Suppressor macrophage treated with lipopolysaccharide for 1 hour (primary cell): ENCODE measurements around the gene SLC7A14.

Source experiments
- DNase-seq, 3 donors: peaks; one replicate each; pipeline ENCODE4 v3.0.0-alpha.2; 2020 to 2022

The SLC7A14 gene

DNA sequence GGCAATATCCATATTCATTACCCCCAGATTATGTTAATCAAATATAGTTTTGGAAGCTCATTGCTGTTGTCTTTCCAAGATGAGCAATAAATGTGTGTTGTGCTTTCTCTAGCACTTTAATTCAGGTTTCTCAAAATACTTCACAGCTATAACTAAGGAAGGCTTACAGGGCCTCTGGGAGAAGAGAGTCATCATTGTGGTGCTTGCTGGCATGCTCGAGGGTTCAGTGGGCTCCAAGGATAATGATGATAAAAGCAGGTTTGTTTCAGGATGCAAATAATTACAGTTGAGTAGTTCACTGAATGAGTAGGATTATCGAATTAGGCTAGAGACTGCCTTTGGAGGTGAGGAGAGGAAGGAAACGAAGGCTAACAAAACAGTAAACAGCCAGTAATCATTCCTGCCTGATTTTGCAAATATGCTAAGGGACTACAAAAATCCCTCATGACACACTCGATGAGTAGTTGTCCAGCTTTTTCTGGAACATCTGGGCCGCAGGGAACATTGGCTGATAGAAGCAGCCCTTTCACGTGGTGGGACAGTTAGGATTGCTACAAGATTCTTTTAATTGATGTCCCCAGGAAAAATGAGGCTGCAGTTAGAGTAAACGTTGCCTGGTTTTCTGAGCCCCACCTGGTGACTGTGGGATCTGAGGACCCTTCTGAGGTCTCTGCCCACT is 54.1 kb downstream of the SLC7A14 start:
- DNase-seq: no peak

DNA sequence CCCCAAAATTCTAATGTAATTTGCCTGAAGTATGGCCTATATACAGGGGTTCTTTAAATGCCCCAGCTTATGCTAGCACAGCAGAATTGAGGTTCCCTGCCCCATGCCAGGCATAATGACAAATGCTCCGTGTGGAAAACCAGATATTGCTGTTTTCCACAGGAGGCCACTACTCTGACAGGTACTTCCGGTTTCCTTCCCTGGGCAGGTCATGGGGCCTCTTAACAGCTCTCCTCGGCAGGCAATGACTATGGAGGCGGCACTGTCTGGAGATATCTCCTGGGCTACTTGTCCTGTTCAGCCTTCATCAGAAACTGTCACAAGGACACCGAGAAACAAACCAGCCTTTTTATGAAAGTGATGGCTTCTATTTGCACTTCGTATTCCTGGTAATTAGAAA is 54.8 kb downstream of the SLC7A14 start:
- DNase-seq: no peak

DNA sequence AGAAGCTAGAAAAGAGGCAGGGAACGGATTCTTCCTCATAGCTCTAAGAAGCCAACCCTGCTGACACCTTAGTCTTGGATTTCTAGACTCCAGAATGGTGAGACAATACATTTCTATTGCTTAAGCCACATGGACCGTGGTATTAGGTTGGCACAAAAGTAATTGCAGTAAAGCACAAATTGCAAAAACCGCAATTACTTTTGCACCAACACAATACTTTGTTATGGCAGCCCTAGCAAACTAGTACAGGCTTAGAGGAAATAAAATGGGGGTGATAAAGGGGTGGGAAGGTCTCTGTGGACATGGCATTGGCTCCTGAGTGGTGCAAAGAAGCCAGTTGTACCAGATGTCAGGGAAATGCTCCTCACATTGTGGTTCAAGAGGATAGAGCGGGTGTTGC is 56.0 kb downstream of the SLC7A14 start:
- DNase-seq: no peak

DNA sequence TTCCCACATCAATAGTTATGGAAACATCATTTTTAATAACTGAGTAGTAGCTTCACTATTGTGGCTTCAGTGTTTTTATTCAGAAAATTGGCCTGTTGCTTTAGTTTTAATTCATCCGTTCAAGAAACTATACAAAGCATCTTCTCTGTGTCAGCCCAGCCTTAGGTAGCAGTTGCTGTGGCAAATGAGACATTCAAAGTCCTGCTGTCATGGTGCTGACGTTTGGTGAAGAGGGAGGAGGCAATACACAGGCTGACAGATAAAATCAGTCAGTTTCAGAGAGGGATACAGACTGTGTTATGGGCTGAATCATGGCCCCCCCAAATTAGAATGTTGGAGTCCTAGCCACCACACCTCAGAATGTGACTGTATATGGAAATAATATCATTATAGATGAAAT is 56.5 kb downstream of the SLC7A14 start:
- no peak for DNase-seq

DNA sequence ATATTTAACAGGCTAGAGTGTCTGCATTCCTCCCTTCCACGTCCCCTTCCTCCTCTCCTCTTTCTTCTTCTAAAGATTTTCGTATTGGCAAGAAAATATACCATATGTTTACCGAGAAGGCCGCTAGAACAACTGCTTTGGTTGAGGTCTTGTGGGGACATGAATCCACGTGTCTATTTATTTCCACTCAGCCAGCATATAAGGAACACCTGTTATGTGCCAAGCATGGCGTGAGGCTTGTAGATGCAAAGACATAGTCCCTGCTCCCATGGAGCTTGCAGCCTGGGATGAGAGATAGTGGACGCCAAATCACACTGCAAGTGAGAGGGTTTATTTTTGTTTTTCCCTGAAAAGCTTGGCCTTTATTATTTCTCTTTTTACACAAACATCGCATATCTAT is 57.1 kb downstream of the SLC7A14 start:
- no peak for DNase-seq

DNA sequence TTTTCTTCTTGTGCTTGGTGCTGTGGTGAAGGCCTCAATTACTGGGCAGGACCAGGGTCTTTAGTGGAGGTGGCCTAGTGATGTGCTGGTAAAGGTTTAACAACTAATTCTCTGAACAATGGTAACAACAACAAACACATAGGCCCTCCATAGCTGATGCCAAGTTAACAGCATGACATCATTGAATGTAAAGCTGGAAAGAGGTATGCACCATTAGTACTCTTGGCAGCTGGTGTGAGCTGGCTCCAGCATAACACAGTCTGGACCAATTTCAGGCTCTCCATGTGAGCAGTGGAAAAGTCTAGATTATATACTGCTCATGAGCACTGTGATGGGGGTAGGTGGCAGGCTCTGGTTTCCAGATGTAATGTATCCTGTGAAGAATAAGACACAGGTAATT is 61.8 kb downstream of the SLC7A14 start:
- DNase-seq: no peak

DNA sequence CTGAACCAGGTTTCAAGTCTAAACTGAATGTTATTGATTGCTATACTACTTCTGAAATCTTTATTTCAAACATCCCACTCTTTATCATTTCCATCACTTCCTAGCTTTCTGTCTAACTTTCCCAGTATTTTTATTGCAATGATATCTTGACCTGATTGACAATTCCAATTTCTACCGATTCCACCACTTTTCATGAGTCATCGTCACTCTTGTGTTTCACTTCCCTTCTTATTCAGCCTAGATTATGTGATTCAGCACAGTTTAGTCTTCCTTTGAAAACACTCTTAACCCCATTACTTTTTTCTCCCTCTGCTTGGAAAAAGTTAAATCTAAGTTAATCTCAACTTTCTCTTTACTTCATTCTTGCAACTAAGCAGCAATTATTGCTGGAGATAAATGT is 62.6 kb downstream of the SLC7A14 start:
- peak; percentile 46 to 76 (median 66) for DNase-seq

DNA sequence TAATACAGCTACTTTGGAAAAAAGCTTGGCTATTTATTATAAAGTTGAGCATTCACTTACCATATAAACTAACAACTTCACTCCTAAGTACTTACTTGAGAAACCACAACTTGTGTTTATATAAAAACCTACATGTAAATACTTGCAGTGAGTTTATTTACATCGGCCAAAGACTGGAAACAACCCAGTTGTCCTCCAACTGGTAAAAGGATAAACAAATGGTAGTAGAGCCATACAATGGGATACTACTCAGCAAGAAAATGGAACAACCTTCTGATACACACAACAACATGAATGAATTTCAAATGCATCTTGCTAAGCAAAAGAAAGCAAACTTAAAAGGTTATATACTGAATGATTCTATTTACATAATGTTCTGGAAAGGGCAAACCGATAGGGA is 63.7 kb downstream of the SLC7A14 start:
- DNase-seq: no peak

DNA sequence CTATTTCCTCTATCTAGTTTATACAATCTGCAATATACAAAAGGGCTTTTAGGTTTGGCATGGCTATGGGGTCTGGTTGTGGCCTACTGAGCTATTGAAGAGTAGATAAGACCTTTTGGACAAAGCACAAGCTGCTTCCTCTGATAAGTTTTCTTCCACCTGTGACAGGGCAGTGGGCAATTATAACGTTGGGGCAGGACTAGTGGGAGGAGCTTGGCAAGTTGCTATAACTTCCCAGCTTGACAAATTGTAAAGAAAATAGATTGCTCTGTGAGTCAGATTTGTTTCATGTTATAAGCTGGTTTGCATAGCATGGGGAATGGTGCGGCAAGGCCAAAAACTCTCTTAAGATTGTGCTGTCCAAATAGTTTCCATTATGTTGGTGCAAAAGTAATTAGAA is 64.9 kb downstream of the SLC7A14 start:
- DNase-seq: no peak

DNA sequence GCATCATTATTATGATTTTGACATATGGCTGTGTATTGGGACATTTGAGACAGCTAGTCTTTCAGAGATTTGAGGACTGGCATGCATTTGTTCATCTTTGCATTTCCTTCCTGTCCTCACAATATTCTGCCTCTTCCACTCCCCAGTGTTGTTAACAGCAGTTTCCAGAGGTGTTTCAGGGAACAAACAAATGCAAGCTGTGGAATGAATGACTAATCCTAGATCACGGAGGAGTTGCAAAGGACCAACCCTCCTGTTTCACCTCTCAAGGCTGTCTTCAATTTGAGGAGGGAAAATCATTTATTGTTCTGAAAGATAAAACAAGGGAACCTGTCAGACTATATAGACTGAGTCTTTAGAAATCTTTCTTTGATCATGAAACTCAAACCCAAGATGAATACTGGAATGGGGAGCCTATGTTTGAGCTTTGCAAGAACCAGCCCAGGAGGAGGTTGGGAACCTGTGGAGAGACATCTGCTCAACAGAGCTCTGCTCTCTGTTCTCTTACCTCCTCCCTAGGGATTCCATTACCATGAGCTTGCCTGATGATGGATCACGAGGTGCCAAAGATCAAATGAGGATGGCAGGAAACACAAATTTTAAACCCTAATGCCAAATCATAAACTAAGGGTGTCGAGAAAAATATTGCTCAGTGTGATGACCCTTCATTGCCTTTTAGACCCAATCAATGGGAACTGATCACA is 68.5 kb downstream of the SLC7A14 start:
- DNase-seq: no peak

DNA sequence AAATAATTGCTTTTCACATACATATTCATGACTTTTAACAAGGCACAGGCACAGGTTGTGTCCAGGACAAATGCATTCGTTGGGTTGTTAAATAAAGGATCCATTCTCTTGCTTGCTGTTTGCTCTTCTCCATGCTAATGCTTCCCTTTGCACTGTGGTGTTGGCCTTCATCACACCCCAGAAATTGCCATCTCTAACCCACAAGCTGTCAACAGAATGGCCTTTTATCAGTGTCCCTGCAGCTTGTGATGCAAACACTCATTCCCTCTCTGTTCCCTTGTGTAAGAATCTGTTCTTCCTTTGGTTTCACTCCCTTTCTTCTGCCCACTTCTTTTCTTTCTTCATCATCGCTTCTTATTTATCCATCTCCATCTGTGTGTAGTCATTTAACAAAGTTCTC is 72.2 kb downstream of the SLC7A14 start:
- DNase-seq: no peak

DNA sequence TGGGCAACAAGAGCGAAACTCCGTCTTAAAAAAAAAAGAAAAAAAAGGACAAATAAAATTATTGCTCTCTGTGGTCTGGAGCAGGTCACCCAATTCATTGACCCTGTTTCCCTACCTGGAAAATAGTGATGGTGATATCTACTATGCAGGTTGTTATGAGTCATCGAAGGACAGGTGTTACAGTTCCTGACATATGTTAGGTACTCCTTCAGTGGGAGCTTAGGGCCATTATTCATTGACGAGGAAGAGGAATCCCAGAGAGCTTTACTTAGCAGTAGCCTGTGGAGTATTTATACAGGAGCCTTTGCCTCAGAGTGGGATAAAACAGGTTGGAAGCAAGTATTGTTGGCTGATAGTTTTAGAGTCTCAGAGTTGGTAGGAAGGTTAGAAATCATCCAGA is 74.5 kb downstream of the SLC7A14 start:
- no peak for DNase-seq

DNA sequence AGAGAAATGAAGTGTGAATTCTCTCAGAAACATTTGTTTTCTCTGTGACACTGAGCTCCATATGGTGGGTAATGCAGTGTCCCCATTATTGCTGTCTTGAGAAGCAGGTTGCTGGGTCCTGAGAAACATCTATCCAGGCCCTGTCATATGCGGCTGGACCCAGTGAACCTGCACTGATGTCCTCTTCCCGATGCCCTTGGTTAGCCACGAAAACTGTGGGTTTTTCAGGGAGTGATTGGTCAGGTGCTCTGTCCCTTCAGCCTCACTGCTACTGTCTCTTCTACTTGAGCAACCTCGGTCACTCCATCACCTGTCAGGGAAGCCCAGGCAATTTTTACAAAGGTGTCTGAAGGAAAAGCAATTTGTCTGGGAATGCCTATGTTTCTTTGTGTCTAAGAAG is 77.0 kb downstream of the SLC7A14 start:
- no peak for DNase-seq

DNA sequence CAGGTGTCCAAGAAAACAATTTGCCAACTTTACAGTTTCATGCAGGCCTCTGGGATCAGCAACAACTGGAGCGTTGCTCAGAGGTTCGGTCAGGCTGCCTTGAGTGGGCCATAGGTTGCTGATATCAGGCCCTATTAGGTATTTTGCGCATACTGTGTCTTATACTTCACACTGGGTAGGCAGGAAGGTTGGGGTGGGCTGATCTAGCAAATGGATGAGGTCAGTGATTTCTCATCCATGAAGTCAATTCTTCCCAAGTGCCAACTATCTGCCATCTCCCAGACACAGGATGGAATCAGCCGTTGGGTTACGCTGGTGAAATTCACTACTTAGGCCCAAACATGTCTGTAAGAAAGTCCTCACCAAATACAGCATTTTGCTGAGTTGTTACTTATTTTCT is 77.6 kb downstream of the SLC7A14 start:
- DNase-seq: no peak

DNA sequence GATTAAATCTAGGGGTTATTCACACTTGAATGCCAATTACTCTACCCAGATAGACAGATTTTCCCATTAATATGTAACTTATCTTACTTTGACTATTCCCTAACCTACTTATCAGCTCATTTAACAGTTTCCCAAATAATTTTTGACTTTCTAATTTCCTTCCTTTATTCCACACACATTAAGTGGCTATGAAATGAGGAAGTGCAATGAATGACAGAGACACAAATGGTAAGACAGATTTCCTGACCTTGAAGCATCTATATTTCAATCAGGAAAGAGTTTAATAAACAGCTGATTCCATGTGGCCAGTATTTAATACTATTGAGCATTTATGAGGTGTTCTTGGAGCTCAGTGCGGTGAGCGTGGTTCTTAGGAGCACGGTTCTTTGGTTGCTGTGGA is 78.8 kb downstream of the SLC7A14 start:
- DNase-seq: peak in 1 of 3 donors; percentile 15

DNA sequence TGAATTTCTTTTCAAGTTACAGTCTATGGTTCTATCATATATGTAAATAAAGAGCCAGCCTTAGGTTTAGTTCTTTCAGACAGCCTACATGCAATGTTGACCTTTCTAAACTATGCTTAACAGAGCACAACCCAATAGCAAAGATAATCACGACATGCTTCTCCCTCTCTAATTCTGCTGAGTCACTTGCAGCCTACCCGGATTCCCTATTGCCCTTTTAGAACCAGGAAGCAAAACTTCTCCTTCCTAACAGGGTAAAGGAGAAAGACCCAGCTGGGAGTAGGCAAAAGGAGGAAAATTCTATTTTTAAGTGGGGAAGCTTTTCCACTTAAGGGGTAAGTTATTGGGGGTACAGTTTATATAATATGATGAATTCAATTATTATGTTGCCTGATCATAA is 79.3 kb downstream of the SLC7A14 start:
- peak in 2 of 3 donors; percentile 21 to 30 for DNase-seq

DNA sequence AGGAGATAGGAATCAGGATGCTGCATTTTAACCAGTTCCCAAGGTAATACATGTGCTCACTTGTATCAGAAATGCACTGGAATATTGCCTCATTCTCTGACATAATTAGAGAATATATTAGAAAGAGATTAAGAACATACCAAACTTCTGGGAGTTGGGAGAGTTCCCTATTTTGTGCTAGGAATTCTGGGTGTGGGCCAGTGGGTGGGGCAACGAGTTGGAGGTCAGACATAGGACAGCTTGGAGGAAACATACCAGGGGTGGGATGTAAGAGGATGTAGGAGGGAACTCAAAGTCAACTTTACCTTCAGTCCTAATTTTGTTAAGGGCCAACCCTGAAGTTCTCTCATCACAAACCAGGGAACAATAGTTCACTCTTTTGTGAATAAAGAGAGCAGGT is 83.6 kb downstream of the SLC7A14 start:
- no peak for DNase-seq

DNA sequence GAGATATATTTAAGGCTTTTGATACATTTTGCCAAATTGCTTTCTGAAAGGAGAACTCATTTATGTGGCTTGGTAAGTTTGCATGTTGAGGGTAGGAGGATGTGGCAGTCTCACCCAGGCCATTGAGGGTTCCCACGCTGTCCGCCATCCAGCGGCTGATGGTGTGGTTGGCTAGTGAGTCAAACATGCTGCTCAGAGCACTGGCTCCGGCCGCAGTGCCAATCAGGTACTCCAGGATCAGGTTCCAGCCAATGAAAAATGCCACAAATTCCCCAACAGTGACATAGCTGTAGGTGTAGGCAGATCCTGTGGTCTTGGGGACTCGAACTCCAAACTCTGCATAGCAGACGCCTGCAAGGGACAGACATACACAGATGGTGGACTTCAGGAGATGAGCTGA is 84.9 kb downstream of the SLC7A14 start:
- DNase-seq: no peak

DNA sequence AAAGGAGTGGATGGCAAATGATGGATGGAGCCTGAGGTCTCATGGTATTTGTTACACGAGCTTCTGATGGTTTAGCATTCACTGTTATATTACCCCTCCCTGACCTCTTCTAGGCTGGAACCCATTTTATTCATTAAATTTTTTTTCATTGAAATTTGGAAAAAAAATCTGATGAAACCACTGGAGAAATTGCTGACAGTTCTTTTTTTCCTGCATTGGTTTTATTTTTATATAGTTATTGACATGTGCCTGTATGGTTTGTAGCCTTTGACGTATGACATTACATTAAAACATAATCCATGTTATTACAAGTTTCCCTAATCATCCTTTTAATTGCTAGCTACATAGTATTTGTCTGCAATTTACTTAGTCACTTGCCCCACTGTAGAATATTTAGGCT is 85.4 kb downstream of the SLC7A14 start:
- no peak for DNase-seq

DNA sequence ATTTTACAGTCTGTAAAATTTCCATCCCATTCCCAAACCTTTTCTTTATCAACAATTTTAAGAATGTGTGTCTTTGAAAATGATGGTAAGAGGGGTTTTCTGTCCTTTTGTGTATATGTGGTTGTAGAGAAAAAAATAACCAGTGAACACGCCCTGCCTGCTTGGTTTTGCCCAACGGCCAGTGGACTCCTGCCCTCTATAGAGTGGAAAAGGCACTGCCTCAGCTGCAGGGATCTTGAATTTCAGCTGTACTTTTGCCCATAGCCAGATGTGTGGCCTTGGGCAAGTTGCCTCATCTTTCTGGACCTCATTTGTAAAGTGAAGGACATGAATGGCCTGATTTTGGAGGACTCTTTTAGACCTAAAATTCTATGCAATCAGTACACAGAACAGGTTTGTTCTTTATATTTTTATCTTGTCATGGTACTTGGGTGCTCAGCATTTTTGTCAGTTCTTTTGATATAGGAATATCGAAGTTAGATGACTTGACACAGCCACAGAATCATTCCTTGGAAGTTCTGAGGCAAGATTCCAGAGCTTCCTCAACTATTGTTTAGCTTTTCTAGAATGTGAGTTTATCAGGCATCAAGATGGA is 86.2 kb downstream of the SLC7A14 start:
- DNase-seq: peak in 1 of 3 donors; percentile 7

DNA sequence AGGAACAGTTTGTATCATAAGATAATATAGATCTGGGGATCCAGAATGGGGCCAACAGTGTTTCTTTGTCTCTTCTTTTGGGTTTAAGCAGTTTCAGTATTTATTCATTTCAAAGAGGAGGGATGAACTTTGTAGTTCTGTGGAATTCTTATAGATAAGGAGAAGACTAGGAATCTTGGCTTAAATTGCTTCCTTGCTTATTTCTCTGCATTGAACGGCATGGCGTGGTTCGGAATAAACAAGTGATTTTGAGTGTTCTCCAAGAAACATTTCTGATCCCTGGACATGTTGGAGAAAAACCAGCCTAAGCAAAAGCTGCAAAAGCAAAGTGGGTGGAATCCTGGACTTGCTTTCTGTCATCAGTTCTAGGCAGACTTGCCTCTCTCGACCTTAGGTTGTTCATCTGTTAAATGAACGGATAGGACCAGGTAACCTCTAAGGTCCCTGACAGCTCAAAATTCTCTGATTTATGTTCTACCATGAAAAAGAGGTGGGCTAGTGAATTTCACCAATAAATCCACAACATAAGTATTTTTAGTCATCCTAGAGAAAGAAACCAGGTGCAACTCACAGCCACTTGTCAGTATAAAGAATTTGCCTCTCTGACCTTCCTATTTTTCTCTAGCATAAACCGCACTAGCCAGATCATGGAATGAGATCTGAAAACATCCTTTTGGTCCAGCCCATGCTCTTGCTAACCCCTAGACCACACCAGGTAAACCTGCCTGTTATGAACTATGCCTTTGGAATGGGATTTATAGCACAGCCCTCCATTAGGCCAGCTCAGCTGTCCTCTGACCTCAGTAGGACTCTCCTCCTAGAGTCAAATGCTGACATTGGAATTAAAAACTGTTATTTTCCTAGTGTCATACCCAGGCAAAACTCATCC is 88.4 kb downstream of the SLC7A14 start:
- no peak for DNase-seq

DNA sequence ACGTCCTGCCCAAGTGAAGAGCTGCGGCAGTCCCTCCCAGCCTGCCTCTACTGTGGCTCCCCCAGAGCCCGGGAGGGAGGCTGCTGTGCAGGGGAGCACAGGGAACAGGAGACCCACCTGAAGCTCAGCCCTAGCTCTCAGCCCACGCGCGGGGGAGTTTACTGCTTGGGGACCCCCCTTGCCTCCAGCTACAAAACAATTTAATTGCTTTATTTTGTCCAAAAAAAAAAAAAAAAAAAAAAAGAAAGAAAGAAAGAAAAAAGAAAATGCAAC is 89.1 kb downstream of the SLC7A14 start:
- no peak for DNase-seq

DNA sequence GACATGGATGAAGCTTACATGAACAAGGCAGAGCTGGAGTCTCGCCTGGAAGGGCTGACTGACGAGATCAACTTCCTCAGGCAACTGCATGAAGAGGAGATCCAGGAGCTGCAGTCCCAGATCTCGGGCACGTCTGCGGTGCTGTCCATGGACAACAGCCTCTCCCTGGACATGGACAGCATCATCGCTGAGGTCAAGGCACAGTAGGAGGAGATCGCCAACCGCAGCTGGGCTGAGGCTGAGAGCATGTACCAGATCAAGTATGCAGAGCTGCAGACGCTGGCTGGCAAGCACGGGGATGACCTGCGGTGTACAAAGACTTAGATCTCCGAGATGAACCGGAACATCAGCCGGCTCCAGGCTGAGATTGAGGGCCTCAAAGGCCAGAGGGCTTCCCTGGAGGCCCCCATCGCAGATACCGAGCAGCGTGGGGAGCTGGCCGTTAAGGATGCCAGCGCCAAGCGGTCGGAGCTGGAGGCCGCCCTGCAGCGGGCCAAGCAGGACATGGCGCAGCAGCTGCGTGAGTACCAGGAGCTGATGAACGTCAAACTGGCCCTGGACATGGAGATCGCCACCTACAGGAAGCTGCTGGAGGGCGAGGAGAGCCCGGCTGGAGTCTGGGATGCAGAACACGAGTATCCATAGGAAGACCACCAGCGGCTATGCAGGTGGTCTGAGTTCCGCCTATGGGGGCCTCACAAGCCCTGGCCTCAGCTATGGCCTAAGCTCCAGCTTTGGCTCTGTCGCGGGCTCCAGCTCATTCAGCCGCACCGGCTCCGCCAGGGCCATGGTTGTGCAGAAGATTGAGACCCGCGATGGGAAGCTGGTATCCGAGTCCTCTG is 89.6 kb downstream of the SLC7A14 start:
- DNase-seq: no peak
